HG03342 (cell line): Measurements from ENCODE around the gene ALOXE3.
"Not testable (repeated sequence)": the region's sequence is repeated elsewhere in the genome, so short reads cannot be mapped to it uniquely, and the experiment has no call there.

Experiments
- ATAC-seq: cut with Tn5 transposase; IDR thresholded peaks from one replicate; pipeline ENCODE4 v1.9.1; 2021; ENCODE audit warnings: mild to moderate bottlenecking, moderate library complexity; ENCODE audit not compliant: unreplicated experiment

Gene ALOXE3

DNA sequence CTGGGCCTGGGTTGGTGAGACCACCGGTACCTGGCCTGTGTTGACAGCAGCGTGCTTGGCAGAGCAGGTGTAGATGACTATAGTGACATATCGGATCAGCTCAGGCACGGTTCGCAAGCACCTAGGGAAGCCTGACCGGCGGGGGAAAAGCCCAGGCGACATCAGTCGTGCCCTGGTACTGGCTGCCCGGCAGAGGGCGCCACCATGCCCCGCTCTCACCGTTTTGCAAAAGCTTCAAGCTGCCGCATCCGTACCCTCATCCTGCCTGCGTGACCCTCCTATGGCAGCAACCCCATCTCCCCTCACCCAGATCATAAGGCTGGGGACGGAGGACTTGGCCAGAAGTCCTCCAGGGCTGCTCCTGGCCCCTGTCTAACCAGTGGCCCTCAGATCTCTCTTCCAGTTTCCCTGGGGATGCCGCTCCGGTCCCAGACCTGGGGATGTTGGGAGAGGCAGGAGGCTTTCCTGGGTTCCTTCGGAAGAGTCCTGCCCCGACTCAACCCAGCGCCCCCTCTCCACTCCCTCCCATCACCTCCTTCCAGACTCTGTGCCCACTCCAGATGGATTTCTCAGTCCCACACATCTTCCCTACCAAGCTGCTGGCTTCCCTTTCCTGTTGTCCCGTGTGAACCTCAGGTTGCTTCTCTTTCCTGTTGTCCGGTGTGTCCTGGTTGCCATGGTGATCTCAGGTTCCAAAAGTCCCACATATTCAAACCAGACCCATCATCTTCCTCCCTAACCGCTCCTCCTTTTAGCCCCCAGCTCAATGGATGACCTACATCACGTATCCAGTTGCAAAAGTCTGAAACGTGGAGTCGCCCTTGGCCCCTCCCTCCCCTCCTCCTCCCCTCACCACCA, 44.5 kb downstream of the ALOXE3 start:
- ATAC-seq, result no peak

DNA sequence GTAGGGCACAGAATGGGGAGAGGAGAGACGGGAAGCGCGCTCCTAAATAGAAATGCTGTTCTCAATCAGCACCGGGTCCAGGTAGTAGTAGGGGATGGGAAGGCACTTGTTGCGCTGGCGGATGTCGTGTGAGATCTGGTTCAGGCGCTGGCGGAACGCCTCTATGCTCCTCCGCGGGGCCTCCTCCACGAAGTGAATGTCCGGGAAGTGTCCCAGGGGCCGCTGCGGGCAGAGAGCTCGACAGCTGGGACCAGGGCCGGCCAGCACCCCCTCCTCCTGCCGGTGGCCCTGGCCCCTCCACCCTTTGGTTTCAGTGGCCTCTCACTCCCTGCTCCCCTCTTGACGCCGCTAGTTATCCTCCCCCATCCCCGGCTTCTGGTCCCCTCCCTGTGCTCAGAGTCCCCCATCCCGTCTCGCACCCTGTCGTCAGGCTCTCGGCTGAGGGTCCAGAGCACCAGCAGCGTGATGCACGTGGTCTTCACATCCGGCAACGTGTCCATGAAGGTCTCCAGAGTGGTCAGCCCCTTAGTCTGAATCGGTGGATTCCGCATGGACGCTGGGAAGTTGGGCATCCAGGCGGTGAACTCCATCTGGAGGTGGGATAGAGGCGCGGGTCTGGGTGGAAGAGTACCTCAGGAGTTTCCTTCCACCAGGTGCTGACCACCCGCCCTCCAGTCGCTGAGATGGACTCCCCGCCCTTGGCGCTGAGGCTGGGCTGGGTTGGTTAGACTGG, 45.4 kb downstream of the ALOXE3 start:
- ATAC-seq, result no peak

DNA sequence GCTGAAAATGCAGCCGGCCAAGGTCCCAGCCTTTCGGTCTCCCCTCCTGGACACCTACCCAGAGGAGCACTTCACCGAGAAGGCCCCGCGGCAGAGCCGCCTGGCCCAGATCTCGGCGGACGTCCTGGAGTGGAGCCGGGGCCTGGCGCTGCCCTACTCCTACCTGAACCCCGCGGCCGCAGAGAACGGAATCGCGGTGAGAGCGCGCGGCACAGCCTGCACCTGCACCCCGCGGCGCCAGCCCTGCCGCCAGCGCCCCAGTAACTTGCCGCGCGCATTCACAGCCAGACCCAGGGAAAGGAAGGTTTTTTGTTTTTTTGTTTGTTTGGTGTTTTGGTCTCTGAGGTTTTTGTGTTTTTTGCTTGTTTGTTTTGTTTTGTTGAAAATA, 46.0 kb downstream of the ALOXE3 start:
- ATAC-seq, result no peak

DNA sequence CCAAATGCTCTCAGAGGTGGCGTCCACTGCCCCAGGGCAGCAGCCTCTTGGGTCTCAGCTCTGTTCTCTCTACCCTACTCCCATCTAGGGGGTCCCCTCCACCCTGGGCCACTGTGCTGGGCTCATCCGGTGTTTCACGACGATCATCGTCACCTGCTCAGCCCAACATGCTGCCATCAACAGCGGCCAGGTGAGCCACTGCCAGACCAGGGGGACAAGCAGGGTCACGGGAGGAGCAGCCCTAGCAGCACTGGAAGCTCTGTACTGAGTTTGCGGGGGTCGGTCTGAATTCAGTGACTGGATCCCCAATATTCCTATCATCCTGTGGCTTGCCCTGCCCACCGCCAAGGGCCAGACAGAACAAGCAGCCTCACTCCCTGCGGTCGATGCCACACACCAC, 46.8 kb downstream of the ALOXE3 start:
- ATAC-seq, result no peak

DNA sequence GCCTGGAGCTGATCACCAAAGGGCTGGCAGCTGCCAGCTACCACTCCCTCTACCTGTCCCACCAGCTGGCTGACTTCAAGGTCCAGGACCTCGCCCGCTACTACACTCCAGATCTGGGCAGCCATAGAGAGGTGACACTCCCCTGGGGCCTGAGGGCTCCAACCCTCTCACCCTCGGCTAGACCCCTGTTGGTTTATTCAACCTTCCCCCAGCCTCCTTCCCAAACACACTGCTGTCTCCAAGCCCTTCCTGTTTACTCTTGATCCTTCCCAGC, 48.8 kb downstream of the ALOXE3 start:
- no peak for ATAC-seq

DNA sequence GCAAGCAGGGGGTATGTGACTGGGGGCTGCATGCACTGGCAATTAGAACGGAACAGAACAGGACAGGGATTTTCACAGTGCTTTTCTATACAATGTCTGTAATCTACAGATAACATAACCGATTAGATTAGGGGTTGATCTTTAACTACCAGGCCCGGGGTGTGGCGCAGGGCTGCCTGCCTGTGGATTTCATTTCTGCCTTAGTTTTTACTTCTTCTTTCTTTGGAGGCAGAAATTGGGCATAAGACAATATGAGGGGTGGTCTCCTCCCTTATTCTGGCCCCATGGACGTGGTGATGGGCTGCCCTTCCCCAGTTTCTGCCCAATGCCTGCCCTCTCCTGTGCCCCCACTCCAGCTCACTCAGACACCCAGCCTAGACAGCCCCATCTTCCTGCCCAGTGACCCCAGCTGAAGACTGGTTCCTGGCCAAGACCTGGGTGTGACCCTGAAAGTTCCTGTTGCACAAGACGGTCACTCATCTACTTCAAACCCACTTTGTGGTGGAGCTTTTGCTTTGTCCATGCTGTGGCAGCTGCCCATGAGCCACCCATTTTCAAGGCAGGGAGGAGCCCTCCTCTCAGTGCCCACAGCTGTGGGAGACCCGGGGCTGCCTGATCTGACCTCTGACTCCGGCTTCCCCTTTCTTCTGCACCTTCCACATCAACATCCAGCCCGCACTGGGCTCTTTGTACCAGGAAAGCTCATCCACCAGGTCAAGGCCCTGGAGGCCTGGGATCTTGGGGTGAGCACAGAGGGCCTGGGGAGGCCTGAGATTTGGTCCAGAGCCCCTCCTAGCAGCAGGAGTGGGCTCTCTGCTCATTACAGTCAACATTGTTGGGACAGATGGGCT, 49.4 kb downstream of the ALOXE3 start:
- ATAC-seq, result no peak

DNA sequence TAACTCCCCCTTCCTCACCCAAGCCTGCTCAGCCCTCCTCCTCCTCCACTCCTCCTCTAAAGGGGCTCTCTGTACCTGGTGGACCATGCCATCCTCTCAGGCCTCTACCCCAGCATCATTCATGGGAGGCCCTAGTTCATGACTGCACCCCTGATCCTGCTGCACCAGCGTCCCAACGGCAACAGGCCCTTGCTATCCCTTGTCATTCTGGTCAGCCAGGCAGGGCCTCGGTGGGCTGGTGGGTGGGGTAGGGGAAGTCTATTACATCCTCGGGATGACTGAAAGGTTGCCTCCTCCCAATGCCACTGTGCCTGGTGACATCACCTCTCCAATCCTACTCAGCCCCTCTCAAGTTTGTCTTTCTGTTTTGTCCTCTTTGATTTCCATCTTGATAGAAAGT, 50.5 kb downstream of the ALOXE3 start:
- ATAC-seq, result no peak

DNA sequence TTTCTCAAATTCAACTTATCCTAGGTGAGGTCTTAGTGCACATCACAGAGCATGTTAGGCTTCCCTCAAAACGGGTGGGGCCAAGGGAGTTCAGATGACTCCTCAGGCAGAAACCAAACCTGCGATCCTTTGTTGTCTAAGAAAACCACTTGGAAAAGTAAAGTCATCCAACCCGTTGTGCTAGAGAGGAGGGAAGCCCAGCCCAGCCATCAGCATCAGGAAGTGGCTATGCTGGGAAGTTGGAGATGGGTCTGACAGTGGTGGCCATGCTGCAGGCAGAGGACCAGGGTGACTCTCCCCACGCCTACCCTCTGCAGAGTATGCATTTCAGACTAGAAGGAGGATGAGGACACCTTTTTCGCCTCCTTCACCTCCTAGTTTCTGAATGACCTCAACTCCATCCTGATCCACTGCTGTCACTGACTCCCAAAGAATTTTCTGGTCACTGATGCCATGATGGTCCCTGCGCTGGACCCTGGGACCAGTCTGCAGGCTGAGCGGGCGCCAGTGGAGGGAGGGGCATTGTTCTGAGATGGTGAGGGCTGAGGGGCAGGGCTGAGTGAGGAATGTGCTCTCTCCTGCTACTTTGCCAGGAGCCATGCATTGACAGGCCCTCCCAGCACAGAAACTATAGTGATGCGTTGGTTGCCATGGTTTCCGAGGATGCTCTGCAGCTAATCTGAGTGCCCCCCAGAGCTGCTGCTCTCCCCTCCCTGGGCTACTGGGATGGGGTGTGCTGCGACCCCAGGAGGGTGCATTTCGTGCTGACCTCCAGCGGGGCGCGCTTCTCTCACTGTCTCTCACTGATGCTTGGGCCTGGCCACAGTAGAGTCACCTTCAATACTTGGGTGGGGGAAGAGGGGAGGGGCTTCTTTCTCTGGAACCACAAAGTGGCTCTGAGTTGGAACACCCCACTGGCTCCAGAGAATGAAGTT, 51.2 kb downstream of the ALOXE3 start:
- no peak for ATAC-seq

DNA sequence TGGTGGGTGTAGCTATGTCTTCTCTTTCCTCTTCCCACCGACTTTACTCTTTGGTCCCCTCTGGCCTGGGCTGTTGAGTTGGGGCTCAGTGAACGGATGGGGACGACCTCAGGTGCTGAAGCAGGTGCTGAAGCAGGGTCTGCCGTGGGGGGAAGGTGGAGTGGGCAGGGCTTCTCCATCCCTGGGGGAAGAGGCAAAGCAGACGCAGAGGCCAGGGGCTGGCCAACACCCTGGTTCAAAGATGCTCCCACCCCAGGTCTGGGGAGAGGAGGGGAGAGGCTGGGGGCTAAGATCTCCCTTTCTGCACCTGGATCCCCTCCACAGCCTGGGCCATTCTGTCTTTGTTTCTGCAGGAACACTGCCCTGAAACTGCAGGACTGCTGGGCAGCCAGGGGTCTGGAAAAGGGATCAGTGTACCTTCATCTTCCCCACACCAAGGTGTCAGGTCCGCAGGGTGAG, 53.7 kb downstream of the ALOXE3 start:
- no peak for ATAC-seq

DNA sequence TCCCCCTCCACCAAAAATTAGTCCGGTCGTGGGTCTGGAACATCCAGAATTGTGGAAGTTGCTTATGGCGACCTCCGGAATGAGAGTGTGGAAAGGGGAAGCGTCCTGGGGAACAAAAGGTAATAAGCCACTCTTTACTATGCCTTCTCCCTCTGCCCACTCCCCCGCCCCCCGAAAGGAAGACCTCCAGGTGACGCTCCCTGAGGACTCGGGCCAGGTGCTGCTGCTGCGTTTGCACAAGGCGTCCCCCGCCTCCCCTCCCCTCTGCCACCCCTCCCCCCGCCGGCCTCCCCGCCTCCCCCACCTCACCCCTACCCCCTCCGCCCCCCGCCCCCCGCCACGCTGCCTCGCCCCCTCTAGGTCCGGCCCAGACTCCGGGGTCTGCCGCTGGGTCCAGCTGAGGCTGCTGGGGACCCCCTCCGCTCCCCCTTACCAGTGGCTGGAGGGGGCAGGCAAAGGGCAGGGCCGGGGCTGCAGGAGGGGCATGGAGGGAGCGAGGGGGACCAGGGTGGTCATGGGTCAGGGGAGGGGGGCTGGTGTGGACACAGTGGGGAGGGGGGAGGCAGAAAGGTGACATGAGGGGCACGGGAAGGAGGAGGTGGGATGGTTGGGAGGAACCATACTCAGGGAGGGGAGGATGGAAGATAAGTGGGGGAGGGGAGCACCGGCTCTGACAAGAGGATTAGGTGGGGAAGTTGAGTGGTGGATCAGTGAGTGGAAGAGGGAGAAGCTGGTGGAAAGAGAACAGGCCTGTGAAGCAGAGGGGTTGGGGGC, 54.4 kb downstream of the ALOXE3 start:
- ATAC-seq, result no peak

DNA sequence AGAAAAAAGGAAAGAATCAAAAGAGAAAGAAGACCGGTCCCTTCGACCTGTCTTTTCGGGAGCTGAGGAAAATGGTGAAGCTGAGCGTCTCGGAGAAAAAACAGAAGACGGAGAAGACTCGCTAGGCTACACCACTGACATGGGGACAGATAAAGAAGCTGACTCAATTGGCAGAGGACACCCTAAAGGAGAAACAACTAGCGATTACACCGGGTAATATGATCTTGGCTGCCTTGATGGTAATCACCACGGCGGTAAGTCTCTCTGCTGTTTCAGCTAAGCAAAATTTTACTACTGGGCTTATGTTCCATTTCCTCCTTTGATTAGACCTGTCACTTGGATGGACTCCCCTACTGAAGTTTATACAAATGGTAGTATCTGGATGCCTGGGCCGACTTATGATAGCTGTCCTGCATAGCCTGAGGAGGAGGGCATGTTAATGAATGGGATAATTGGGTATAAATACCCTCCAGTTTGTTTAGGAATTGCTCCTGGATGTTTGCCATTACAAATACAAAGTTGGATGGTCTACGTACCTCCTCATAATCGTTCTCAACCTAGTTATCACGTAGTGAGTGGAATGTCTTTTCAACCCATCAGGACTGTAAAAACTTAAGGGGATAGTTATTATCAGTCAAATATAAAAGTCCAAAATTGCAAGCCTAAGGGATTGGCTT, 55.4 kb downstream of the ALOXE3 start:
- ATAC-seq, result no peak

DNA sequence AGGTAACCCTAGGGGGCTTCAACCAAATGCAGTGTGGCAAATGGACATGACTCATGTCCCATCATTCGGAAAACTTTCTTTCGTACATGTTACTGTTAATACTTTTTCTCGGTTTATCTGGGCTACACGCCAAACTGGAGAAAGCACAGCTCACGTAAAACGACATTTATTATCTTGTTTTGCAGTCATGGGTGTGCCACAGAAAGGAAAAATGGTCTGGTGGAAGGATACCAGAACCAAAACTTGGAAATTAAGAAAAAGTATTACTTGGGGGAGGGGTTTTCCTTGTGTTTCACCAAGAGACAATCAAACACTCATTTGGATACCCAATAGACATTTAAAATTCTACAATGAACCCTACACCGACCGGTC, 55.9 kb downstream of the ALOXE3 start:
- ATAC-seq, result no peak

DNA sequence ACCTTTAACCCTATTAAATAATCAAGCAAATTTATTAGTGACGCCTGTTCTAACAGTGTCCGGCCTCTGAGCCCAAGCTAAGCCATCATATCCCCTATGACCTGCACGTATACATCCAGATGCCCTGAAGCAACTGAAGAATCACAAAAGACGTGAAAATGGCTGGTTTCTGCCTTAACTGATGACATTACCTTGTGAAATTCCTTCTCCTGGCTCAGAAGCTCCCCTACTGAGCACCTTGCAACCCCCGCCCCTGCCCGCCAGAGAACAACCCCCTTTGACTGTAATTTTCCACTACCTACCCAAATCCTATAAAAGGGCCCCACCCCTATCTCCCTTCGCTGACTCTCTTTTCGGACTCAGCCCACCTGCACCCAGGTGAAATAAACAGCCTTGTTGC, 56.5 kb downstream of the ALOXE3 start:
- not testable (repeated sequence) for ATAC-seq

DNA sequence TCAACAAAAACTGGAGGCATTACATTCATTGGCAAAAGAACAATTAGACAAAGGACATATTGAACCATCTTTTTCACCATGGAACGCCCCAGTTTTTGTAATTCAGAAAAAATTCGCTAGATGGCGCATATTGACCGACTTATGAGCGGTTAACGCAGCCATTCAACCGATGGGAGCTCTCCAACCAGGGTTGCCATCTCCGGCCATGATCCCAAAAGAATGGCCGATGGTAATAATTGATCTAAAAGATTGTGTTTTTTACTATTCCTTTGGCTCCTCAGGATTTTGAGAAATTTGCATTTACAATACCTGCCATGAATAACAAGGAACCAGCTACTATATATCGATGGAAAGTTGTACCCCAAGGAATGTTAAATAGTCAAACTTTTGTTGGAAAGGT, 58.0 kb downstream of the ALOXE3 start:
- ATAC-seq, result no peak

DNA sequence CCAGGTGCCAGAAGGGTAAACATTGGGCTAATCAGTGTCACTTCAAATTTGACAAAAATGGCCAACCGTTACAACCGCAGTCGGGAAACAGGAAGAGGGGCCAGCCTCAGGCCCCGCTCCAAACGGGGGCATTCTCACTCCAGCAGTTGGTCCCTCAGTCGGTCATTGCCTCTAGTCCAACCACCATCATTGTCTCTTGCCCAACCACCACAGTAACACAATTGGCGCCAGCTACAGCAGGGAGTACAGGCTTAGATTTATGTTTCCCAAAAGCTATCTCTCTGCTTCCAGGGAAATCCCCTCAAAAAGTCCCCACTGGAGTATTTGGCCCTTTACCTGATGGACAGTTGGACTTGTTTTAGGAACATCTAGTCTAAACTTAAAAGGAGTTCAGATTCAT, 59.2 kb downstream of the ALOXE3 start:
- no peak for ATAC-seq

DNA sequence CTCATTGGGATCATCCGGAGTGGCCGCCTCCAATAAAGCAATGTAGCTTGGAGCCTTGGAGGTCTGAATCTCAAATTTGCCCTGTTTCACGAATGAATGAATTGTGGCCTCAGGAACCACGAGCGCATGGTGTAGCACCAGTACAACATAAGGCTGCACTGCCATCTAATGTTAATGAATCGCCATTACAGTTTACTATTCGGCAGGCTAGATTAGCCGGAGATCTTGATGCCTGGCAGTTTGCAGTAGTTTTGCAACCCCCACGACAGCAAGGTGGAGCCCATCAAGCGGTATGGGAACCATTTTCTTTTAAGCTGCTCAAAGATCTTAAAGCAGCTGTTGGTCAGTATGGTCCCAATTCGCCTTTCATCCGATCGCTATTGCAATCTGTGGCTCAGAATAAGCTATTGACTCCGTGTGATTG, 60.6 kb downstream of the ALOXE3 start:
- ATAC-seq, result no peak

DNA sequence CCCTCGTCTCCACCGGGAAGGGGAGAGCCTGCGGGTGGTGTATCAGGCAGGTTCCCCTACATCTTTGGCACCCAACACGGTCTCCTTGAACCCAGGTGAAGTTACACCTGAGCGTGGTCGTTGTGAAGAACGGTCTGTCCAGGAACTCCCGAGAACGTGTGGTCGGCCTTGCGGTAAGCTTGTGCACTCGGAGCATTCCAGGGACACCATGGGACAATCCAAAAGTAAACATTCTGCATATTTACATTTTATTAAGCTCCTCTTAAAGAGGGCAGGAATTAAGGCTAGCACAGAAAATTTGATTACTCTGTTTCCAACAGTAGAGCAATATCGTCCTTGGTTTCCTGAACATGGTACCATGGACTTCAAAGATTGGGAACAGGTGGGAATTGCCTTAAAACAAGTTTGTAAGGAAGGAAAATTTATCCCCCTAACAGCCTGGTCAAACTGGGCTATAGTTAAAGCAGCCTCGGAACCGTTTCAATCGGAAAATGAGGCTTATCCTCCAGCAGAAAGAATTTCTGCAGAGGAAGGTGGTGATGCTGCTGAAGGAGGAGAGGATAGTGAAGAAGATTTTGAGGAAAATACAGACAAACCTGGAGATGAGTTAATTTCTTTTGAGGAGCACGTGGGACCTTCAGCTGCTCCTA, 61.2 kb downstream of the ALOXE3 start:
- no peak for ATAC-seq

DNA sequence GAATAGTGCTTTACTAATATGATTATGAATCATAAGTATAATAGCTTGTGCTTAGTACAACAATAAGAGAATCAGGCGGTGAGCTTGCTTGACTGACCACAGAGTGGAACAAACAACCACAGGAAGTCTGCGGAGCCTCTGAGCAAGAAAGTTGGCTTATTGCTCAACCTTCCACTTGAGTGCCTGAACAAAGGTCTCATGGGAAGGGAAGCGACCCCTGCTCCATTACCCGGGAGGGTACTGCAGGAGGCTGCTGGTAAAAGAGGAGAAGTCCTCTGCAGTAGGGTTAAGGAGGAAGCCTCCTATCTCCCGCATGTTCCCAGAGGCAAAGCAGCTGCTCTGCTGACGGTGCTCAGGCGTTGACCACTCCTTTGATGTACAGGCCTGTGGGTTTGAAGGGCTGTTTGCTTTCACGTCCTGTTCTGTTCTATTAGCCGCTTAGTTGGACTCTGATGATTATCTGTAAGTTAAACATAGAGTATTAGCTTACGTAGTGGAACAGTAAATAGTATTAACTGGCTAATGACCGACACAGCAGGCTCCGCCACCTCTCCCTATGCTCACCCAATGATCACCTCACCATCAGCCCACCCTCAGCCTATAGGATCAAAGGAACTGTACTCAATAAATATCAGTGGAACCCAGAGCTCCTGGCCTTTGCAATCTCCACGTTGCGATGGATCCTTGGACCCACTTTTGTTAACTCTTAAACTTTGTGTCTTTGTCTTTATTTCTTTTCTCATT, 61.9 kb downstream of the ALOXE3 start:
- no peak for ATAC-seq
